NCI-H82 (cell line): Measurements from ENCODE around the gene CEP135.

ENCODE experiments used
- DNase-seq: peaks from one replicate; lab custom pipeline; 2025; lab: John Stamatoyannopoulos, UW

The CEP135 gene

GRCh38 chr4:56080384-56080783 is 131.6 kb downstream of the CEP135 start:
- DNase-seq: no peak

DNA sequence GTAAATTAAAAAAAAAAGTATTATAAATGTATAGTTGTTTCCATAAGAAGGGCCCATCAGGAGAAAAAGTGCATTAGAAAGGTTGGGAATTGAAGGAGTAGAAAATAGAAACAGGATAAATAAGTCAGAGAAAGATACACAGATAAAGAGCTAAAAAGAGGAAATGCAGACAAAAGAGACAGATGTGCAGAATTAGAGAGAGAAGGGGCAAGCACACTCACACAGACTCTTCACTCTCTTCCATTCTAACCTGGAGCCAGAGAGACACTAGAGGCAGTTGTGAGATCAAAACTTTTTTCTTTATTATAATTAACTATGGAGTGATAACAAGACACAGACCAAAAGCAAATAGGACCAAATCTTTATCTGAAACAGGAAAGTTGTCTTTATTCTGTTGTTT is 134.1 kb downstream of the CEP135 start:
- DNase-seq: no peak
